ENCODE results near the gene HNRNPM.

DNA sequence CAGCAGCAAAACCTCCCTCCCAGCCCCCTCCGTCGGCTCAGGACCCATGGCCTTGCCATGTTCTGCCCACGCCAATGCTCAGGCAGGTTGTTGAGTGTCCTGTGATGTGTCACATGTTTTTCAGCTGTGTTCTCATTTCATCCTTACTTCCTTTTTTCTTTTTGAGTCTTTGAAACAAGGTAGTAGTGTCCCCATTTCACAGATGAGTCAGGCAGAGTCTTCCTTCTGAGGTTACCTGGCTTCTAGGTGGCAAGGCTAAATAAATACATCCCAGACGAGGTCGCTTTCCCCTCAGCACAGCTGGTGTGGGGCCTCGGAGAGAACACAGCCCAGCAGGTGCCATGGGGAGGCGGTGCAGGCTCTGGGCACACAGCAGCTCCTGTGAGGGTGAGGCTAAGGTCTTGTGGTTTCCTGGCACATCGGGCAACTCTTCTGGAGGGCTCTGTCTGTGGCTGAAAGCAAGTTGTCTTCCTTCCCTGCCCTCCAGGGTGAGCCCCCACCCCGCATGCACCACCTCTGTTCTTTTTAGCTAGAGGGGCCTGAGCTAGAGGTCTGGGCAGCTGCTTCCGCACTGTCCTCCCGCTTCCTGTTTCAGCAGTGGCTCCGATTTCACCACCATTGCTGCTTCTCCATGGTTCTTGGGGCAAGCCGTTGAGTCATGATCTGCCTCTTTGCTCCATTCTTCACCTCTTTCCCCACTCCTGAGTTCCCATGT, 42.5 kb downstream of the HNRNPM start:
- TF ChIP-seq, protein P1, sequence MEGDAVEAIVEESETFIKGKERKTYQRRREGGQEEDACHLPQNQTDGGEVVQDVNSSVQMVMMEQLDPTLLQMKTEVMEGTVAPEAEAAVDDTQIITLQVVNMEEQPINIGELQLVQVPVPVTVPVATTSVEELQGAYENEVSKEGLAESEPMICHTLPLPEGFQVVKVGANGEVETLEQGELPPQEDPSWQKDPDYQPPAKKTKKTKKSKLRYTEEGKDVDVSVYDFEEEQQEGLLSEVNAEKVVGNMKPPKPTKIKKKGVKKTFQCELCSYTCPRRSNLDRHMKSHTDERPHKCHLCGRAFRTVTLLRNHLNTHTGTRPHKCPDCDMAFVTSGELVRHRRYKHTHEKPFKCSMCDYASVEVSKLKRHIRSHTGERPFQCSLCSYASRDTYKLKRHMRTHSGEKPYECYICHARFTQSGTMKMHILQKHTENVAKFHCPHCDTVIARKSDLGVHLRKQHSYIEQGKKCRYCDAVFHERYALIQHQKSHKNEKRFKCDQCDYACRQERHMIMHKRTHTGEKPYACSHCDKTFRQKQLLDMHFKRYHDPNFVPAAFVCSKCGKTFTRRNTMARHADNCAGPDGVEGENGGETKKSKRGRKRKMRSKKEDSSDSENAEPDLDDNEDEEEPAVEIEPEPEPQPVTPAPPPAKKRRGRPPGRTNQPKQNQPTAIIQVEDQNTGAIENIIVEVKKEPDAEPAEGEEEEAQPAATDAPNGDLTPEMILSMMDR (conservative IDR thresholded peaks at IDR 0.05; ENCODE audit: low read length) = no peak
- no peak for TF ChIP-seq EZH2phosphoT487 (IDR thresholded peaks at IDR 0.05; ENCODE audit: borderline replicate concordance, low read depth, low read length)
